Measurements from ENCODE around the gene NCAM1. TPM values are rescaled to one million over a fixed set of nuclear protein-coding genes. Genes with fewer than 3 reads are reported as not detected.

NCAM1 gene
- polyA plus RNA-seq, 1 donor (not counting 4 experiments of a cell fraction or from before 2014, with no cell fraction given), result 0.04 TPM

DNA sequence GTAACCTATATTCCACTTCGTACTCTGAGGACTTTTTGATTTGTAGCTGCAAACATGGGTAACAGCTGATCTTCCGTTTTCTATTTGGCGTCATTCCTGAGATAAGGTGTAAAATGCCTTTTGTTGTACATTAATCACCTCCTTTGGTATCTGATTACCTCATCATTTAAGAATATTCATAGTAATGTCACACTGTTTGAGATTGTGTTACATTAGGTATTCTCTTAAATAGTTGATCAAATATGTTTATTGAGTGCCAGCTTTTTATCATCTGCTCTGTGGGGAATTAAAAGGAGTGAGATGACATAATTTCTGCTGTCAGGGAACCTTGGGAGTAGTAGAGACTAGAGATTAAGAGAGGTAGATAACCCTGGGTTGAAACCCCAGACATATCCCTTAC, 5.9 kb downstream of the NCAM1 start:
- H4K20me1 ChIP-seq (ENCODE audit: control insufficient read depth, extremely low read depth, insufficient read depth, low read length), result no peaks in the 10 kb centered on the region
- no peak overlapping the region for H3K9ac ChIP-seq (ENCODE audit: control insufficient read depth, extremely low read depth, insufficient read depth, low read length)
- no peak overlapping the region for H3K4me3 ChIP-seq (ENCODE audit: control insufficient read depth in 2 of 3, extremely low read depth in 1 of 3, insufficient read depth in 2 of 3, low read depth in 1 of 3, low read length in 3 of 3)
- peaks cover 37% of the 10 kb centered on the region for H3K27me3 ChIP-seq (ENCODE audit: control insufficient read depth, extremely low read depth, insufficient read depth, low read length)
- H3K79me2 ChIP-seq (ENCODE audit: control insufficient read depth, insufficient read depth, low read length), result no peaks in the 10 kb centered on the region
- no peaks in the 10 kb centered on the region for H3K9me3 ChIP-seq (ENCODE audit: control insufficient read depth, low read depth, low read length)
- FAIRE-seq (no peak), DNase-seq (ENCODE audit: low read depth, low spot score) (no peak)
- no peaks in the 10 kb centered on the region for H3K36me3 ChIP-seq (ENCODE audit: control insufficient read depth in 2 of 2, extremely low read depth in 1 of 2, insufficient read depth in 2 of 2, low read length in 2 of 2)
- TF ChIP-seq, protein P1, sequence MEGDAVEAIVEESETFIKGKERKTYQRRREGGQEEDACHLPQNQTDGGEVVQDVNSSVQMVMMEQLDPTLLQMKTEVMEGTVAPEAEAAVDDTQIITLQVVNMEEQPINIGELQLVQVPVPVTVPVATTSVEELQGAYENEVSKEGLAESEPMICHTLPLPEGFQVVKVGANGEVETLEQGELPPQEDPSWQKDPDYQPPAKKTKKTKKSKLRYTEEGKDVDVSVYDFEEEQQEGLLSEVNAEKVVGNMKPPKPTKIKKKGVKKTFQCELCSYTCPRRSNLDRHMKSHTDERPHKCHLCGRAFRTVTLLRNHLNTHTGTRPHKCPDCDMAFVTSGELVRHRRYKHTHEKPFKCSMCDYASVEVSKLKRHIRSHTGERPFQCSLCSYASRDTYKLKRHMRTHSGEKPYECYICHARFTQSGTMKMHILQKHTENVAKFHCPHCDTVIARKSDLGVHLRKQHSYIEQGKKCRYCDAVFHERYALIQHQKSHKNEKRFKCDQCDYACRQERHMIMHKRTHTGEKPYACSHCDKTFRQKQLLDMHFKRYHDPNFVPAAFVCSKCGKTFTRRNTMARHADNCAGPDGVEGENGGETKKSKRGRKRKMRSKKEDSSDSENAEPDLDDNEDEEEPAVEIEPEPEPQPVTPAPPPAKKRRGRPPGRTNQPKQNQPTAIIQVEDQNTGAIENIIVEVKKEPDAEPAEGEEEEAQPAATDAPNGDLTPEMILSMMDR (optimal IDR thresholded peaks at IDR 0.05 in 1 of 3, IDR thresholded peaks at IDR 0.05 in 1 of 3, conservative IDR thresholded peaks at IDR 0.05 in 1 of 3; ENCODE audit: extremely low read depth in 1 of 3, insufficient read depth in 2 of 3, low read length in 3 of 3), result no peak
- no peak for TF ChIP-seq EZH2 (IDR thresholded peaks at IDR 0.05; ENCODE audit: low read length)
- H3K4me2 ChIP-seq (ENCODE audit: control insufficient read depth, extremely low read depth, insufficient read depth, low read depth, low read length), result no peak overlapping the region
- no peaks in the 10 kb centered on the region for H3K9me1 ChIP-seq (ENCODE audit: control insufficient read depth, extremely low read depth, insufficient read depth, low read length)
- dilution Hi-C loops (cut with MboI; ENCODE audit: extremely low pct_ligation_motif_present, low sequenced_read_pairs), result no loop called here
- no peak overlapping the region for H2AFZ ChIP-seq (ENCODE audit: control insufficient read depth, low read length)
- H3K4me1 ChIP-seq (ENCODE audit: control insufficient read depth, extremely low read depth, insufficient read depth, low read length), result peaks cover 2% of the 10 kb centered on the region
- no peak overlapping the region for H3K27ac ChIP-seq (ENCODE audit: control insufficient read depth, insufficient read depth, low read length)

DNA sequence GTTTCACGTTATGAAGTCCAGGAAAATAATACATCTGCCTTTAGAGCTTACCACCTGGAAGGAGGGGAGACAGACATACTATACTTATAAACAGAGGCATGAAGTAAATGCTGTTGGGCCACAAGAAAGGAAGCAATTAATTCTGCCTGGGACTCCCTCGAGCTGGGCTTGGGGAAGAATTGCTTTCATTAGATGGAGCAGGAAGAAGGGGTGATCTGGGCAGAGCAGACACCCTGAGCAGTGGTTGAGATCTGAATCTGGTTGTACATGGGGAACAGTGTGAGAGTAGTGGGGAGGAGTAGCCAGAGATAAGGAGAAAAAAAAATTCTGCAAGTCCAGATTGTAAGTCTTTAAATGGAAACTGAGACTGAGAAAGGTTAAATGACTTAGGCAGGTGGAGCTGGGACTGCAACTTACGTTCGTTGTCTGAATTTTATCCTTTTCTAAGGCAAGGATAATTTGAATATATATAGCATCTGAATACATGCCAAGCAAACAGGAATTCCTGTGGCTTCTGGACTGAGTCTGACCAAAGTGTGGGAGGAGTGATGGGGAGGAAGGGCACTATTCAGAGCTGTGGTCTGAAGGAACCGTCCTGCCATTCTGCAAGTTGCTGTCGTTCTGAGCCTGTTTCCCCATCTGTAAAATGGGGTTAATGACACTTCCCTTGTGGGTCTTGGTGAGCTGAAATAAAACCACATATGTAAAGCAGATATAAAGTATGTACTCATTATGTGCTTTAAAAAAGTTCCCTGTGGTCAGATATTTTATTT, 7.9 kb downstream of the NCAM1 start:
- FAIRE-seq (no peak), DNase-seq (ENCODE audit: low read depth, low spot score) (no peak)
- H3K4me1 ChIP-seq (ENCODE audit: control insufficient read depth, extremely low read depth, insufficient read depth, low read length), result no peaks in the 10 kb centered on the region
- no peaks in the 10 kb centered on the region for H3K9me1 ChIP-seq (ENCODE audit: control insufficient read depth, extremely low read depth, insufficient read depth, low read length)
- H3K27me3 ChIP-seq (ENCODE audit: control insufficient read depth, extremely low read depth, insufficient read depth, low read length), result peaks cover 16% of the 10 kb centered on the region
- dilution Hi-C loops (cut with MboI; ENCODE audit: extremely low pct_ligation_motif_present, low sequenced_read_pairs), result no loop called here
- no peaks in the 10 kb centered on the region for H3K36me3 ChIP-seq (ENCODE audit: control insufficient read depth in 2 of 2, extremely low read depth in 1 of 2, insufficient read depth in 2 of 2, low read length in 2 of 2)
- TF ChIP-seq EZH2 (IDR thresholded peaks at IDR 0.05; ENCODE audit: low read length), result no peak
- TF ChIP-seq, protein P1 (optimal IDR thresholded peaks at IDR 0.05 in 1 of 3, IDR thresholded peaks at IDR 0.05 in 1 of 3, conservative IDR thresholded peaks at IDR 0.05 in 1 of 3; ENCODE audit: extremely low read depth in 1 of 3, insufficient read depth in 2 of 3, low read length in 3 of 3), result no peak
- no peaks in the 10 kb centered on the region for H3K79me2 ChIP-seq (ENCODE audit: control insufficient read depth, insufficient read depth, low read length)
- no peak overlapping the region for H3K4me3 ChIP-seq (ENCODE audit: control insufficient read depth in 2 of 3, extremely low read depth in 1 of 3, insufficient read depth in 2 of 3, low read depth in 1 of 3, low read length in 3 of 3)
- H4K20me1 ChIP-seq (ENCODE audit: control insufficient read depth, extremely low read depth, insufficient read depth, low read length), result no peaks in the 10 kb centered on the region
- H3K9ac ChIP-seq (ENCODE audit: control insufficient read depth, extremely low read depth, insufficient read depth, low read length), result no peak overlapping the region
- no peaks in the 10 kb centered on the region for H3K9me3 ChIP-seq (ENCODE audit: control insufficient read depth, low read depth, low read length)
- H3K27ac ChIP-seq (ENCODE audit: control insufficient read depth, insufficient read depth, low read length), result no peak overlapping the region
- no peak overlapping the region for H2AFZ ChIP-seq (ENCODE audit: control insufficient read depth, low read length)
- H3K4me2 ChIP-seq (ENCODE audit: control insufficient read depth, extremely low read depth, insufficient read depth, low read depth, low read length), result no peak overlapping the region
